NCI-H2029 treated with DMSO at 0.1 percent for 48 hours (cell line): ENCODE results near the gene LAMA3.

Experiments
- DNase-seq: peaks from one replicate; lab custom pipeline; 2025; lab: John Stamatoyannopoulos, UW

LAMA3 gene, protein sequence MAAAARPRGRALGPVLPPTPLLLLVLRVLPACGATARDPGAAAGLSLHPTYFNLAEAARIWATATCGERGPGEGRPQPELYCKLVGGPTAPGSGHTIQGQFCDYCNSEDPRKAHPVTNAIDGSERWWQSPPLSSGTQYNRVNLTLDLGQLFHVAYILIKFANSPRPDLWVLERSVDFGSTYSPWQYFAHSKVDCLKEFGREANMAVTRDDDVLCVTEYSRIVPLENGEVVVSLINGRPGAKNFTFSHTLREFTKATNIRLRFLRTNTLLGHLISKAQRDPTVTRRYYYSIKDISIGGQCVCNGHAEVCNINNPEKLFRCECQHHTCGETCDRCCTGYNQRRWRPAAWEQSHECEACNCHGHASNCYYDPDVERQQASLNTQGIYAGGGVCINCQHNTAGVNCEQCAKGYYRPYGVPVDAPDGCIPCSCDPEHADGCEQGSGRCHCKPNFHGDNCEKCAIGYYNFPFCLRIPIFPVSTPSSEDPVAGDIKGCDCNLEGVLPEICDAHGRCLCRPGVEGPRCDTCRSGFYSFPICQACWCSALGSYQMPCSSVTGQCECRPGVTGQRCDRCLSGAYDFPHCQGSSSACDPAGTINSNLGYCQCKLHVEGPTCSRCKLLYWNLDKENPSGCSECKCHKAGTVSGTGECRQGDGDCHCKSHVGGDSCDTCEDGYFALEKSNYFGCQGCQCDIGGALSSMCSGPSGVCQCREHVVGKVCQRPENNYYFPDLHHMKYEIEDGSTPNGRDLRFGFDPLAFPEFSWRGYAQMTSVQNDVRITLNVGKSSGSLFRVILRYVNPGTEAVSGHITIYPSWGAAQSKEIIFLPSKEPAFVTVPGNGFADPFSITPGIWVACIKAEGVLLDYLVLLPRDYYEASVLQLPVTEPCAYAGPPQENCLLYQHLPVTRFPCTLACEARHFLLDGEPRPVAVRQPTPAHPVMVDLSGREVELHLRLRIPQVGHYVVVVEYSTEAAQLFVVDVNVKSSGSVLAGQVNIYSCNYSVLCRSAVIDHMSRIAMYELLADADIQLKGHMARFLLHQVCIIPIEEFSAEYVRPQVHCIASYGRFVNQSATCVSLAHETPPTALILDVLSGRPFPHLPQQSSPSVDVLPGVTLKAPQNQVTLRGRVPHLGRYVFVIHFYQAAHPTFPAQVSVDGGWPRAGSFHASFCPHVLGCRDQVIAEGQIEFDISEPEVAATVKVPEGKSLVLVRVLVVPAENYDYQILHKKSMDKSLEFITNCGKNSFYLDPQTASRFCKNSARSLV (N-terminal part only)

DNA sequence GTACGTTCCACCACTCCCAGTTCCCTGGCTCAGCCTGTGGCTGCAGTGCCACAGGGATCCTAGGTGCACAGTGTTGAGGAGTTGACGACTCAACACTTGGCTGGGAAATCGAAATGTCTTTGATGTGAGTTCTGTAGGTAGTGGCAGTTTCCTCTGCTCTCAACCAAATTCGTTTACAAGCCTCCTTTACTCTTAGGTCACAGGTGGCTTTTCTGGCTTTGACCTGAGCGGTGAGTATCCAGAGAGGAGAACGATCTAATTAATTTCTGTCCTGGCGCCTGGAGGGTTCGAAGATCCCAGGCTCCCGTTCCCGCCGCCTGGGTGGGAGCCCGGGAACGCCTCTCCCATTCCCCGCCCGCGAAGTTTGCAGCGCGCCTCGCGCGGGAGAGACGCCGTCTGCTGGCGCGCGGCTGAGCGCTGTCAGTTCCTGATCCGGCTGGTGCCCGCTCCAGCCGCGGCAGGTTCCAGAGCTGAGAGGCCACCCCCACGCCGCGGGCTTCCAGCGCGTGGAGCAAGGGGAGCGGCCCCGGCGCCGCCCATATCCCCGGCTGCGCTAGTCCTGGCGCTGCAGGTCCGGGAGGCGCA, at the start of gene LAMA3:
TSS of gene LAMA3 (plus strand) at position 423 of the 585 bp plus-strand sequence. CDS start 231 bp downstream, outside the sequence.
- DNase-seq, result no peak

DNA sequence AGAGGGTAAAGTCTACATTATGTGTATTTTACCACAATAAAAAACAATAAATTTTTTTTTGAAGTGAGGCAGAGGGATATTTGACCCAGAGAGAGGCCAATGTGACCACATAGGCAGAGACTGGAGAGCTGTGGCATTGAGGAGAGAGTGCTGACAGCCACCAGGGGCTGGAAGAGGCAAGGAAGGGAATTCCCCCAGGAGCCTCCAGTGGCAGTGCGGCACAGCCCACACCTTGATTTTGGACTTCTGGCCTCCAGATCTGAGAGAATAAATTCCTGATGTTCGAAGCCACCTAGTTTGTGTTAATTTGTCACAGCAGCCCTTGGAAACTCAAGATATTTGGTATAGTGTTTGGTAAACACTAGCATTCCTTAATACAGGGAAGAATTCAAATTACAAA, 49.2 kb upstream of the LAMA3 start:
- DNase-seq, result no peak

DNA sequence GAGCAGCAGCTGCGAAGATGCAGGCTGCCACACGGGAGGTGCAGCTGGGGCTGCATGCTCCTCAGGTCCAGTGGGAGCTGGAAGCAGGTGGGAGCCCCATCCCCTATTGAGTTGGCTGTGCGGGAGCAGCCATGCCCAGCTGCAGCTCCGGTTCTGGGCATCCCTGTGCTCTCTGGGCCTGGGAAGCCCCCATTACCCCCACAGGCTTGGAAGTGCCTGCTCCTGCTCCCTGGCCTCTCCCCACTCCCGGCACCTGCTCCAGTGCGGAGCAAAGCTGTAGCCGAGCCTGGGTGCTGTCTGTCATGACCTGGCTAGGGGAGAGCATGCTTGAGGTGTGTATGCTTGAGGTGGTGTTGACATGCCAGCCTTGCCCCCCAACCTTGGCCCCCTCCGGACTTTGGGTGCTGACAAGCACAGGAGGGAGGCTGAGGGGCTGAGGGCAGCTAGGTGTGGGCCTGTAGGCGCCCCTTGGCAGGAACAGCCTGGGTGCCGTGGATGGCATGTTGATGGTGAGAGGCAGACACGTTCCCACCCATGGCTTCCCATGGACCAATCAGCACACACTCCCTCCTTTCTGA, 48.0 kb upstream of the LAMA3 start:
- DNase-seq, result no peak

DNA sequence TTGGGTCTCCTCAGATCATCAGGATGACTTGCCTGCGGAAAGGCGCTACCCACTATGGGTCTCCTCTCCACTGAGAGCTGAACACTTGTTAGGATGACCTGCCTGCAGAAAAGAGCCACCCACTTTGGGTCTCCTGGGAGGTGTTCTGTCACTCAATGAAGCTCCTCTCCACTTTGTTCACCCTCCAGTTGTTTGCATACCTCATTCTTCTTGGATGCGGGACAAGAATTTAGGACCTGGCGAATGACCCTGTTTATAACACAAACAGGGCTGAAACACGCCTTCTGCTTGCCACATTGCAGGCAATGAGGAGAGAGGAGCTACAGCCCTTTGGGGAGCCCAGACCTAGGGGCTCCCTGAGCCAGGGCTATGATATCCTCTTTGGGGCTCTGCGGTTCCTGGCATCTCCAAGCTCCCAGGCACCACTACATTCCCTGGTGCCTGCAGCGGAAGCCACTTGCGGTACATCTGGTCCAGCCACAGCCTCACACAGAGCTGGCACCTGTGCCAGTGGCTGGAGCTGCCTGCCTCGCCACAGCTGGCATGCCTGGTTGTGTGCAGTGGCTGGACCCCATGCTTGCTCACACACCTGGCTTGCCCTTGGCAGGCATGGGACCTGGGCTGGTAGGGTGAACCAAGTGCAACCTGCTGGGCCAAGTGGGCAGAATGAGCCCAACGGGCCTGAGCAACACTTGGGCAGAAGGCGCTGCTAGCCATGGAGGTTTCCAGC, 47.2 kb upstream of the LAMA3 start:
- no peak for DNase-seq

DNA sequence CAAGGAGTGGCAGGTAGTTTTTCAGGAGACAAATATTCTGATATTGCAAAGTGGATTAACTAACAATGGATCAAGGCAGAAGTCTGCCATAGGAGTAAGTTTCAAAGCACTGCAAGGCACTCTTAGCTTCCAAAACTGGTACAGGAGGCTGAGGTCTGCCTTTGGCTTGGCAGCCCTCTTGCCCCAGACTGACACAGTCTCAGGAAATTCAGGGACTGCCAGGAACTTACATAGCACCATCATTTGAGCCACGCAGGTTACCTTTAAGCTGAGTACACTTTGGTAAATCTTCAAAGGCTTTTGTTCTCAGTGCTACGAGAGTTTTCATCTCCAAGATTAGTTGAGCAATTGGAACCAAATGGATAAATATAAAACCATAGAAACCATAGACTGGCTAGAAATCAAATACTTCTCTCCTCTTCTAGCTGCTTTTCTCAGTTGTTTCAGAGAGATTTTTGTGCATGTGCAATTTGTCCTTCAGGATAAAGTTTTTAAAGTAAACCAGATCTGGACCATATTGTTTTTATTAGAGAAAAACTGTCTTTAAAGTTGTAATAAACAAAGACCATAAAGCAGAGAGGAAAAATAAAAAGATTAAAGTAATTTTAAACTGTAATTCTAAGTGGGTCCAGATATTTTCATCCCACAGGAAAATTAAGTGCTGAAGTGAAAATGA, 45.3 kb upstream of the LAMA3 start:
- no peak for DNase-seq

DNA sequence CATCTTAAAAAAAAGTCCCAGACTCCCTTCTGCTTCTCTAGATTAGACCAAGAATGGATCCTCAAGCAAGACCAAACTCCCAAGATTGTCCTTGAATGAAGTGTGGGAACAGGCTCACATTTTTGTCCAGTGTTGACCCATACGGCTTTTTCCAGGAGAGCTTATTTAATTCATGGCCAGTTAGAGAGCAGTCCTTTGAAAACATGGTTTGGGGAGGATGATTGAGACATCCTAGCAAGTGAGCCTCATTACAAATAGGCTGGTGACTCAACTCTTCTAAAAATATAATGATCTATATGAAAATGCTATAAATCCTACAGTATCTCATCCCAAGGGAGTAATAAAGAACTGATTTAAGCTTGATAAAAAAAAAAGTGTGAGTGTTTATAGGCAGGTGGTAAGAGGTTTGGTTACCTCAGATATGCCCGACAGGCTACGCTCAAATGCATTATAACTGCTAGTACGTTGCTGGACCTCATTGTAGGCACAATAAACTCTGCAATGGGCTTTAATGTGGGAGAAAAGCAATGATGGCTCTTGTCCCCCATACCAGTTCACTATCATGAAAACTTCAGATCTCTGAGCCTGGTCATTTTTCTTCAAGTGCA, 43.6 kb upstream of the LAMA3 start:
- no peak for DNase-seq

DNA sequence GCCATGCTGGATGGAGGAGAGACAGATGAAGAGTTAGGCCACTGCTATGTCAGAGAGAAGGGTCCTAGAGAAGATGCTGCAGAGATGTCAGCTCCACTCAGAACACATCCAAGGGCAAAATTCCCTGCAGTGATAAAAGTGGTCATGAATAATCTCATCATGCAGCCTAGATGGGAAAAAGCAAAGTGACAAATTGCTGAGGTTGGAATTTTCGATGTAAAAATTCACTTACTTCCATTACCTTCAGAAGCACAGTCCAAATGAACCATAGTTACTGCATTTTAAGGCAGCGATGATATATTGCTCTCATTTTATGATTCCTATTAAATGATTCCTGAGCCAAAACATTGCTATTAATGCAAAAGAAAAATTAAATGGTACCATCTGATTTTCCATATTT, 43.0 kb upstream of the LAMA3 start:
- DNase-seq, result no peak

DNA sequence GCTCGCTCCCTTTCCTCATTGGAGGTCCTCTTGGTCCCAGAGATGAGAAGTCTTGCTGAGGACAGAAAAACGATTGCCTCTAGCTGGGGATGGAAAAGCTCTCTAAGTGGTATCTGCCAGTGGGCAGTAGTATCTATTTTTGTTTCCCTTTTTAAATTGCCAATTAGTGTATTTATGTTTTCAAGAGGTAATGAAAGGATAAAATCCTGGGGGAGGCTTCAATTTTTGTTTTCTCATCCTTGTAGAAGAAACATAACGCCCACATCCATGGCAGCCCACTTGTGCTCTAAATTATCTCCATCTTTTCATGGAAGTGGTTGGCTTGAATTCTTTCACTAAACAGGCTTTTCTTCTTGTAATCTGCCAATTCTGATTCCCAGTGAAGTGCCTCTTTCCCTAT, 40.8 kb upstream of the LAMA3 start:
- no peak for DNase-seq

DNA sequence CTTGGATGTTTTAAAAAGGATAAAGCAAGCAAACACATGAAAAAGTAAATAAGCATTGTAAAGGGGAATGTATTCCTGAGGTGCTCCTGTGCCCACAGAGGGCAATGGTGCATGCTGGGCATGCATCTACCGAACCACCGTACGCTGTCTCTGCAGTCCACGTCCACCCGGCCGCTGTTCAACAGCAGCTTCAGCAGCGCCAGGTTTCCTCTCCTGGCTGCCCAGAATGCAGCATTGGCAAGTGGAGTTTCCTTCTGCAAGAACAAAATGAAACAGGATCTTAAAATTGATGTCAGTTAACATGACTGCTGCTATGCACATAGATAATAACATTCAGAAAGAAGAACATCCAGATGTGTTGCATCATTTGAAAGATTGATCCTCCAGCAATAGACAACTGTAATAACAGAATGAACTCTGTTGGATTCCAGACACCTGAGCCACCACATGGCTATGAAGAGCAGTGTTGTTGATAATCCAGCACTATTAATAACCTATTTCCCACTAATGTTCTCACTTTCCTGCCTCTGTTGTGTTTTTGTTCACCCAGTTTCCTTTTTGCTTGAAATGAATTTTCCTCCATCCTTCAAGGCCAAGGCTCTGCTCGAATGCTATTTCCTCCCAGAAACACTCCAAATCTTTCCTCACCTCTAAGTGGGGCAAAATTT, 40.2 kb upstream of the LAMA3 start:
- DNase-seq, result no peak

DNA sequence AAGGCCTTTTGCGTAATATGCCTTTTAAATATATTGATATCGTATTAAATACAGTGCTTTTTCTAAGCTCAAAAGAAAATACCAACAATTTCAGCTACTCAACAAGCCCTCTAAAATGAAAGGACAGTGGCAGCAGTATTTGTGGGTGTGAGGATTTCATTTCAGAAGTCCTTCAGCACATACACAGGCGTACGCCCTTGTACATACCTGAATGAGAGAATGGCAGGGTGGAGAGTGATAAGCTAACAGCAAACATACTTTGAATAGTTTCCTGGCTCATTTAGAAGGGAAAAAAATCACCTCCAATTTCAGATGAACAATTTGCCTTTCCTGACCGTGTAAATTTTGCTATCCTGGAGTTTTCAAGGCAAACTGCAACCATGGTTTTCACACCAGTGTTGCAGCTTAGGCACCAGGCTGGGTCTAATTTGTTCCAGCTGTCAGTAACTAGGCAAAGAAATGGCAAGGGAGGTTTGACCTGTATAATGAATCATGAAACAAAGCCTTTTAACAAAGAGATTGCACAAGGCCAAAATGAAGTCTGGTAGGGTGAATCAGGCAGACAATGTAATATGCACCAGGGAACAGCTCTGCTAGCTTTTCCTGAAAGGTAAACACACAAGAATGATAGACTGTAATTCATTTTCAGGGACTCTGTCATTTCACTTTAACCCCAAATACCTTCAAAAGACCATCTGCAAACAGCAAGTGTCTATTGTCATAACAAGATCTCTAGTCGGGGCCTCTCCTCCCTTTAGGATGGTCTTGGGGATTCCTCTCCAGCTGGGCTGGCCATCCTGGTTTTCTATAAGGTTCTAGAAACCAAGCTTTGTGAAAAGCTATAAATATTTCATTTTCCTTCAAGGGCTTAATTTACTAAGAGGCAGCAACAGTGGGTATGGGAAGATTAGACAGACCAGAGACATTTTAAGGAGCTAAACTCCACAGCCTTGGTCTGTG, 38.0 kb upstream of the LAMA3 start:
- DNase-seq, result no peak

DNA sequence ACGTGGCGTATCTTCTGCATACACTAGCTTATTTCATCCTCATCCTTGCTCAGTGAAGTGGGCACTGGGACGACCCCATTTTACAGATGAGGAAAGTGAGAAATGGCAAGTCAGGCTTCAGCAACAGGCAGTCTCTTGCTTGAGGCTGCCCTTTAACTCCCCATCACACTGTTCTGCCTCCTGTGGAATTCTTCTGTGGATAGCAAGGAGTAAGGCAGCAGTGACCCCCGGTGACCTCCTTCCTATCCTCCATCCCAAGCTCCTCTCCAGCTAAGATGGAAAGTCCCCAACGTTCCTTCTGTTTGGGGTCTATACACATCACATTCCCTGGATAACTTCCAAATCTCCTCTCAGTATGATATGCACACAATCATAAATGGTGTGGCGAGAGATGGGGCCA, 37.0 kb upstream of the LAMA3 start:
- DNase-seq, result no peak

DNA sequence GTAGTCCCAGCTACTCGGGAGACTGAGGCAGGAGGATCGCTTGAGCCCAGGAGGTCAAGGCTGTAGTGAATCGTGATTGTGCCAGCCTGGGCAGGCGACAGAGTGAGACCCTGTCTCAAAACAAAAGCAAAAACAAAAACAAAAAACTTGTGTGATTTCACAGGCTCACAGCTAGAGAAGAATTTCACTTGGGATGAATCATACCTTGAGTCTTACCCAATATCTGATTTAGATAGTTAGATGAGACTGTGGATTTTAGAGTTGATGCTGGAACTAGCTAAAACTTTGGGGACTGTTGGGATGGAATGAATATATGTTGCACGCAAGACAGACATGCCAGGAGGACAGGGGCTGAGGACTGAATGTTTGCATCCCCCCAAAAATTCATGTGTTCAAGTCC, 31.0 kb upstream of the LAMA3 start:
- DNase-seq, result no peak

DNA sequence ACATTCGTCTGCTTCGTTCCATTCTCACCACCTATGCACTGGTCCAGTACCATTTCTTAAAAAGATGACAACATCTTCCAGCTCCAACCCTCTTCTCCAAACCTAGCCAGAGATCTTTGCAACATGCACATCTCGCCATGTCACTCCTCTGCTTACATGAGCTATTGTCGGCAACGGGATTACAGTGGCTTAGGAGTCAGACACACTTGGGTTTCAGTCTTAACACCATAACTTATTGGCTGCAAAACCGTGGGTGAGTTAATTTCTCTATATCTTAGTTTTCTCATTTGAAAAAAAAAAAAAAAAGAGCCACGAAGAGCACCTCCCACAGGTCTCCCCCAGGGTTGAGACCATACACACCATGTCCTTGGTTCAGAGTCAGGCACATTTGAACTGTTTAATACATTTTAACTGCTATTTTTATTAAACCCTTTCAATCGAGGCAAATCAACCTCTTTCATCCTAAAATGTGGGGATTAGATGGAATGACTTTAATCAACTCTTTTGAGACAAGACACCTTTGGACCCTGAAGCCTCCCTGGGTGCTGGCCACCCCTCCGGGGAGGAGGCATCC, 27.4 kb upstream of the LAMA3 start:
- DNase-seq, result no peak

DNA sequence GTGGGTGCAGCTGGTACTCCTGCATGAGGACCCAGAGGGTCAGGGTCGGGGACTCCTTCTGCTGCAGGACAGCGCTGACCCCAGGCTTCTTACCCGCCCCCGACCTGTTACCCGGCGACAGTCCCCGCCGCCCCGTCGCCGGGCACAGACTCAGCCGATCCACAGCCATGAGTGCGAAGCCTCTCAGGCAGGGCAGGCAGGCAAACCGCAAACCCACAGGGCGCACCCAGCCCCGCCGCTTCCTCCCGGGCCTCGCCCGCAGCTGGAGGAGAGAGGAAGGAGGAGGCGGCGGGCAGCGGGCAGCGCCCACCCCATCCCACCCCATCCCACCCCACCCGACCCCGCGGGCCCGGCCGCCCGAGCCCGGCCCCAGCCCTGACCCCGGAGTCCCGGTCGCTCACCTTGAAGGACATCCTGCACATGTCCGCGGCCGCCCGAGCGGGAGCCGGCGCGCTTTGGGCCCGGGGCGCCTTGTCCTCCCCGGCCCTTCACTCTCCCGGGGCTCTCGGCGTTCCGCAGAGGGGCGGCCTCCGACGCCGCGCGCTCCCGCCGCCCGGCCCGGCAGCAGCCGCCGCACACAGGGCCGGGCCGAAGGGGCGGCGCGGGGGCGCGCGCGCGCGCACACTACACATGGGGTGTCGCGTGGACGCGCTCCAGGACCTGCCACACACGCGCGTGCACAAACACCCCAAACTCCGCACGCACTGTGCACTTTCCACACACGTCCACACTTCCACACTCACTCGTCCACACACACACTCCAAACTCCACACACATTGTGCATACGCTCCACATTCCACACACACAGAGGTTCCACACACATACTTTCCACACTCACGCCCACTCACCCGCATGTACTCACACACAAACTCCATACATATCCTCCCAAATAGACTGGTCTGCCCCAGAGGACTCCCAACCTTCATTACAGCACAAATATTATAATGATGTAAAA, 26.7 kb upstream of the LAMA3 start, which contains the start of gene ANKRD29:
TSS of gene ANKRD29 (minus strand) at position 603 of the 955 bp plus-strand sequence. CDS start at position 422, 181 bp downstream.
- no peak for DNase-seq

DNA sequence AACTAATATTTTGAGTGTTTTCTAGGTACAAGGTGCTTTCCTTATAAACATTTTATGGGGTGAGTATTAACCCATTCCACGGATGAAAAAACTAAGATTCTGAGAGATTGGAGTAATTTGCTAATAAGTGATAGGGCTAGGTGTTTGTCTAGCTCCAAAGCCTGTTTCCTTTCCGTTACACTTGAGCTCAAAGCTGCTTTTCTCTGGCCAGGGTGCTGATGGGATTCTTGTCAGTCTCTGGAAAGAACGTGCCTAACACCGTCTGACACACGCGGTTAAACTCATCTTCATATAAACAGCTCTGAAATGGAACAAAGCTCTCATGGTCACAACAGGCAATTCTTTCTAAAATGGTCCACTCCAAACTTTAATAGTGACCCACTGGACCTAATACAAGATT, 24.6 kb upstream of the LAMA3 start:
- DNase-seq, result no peak

DNA sequence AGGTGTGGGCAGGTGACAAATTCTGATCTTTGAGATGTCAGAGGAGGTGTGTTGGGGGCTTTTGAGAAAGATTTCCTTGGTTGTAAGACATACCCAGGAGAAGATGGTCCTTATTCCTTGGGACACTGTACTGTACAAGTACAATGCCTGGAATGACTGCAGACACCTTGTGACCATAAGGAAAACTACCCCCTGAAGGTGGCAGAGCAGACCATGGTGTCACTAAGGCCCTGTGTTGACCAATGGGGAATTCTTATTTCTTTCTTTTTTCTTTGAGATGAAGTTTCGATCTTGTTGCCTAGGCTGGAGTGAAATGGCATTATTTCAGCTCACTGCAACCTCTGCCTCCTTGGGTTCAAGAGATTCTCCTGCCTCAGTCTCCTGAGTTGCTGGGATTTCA, 22.1 kb upstream of the LAMA3 start:
- no peak for DNase-seq

DNA sequence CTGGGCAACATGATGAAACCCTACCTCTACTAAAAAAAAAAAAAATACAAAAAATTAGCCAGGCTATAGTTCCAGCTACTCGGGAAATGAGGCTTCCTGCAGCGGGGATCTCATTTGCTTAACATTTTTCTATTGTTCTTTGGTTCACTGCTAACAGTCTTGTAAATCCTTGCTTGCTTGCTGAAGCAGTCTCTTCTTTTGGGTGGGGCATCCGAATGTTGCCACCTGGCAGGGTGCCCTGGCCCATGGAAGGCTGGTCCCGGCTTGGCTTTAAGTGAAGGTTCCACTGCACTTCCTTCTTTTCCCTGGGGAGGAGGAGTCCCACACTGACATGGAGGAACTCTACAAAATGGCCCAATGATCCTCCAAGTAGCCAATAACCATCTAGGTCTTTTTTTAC, 20.5 kb upstream of the LAMA3 start:
- no peak for DNase-seq
